Stomach smooth muscle (tissue), 2 donors: Measurements from ENCODE around the gene COPS7A.
"Not testable (repeated sequence)": the region's sequence is repeated elsewhere in the genome, so short reads cannot be mapped to it uniquely, and the experiment has no call there.

Source experiments
- H3K27ac ChIP-seq: one replicate; pipeline ENCODE4 v1.7.0; 2013; ENCODE audit warnings: mild to moderate bottlenecking, low read length, inconsistent platforms
- H3K27me3 ChIP-seq, 2 donors: one replicate each; pipeline ENCODE4 v1.7.0; 2013; ENCODE audit warnings: low read length in 2 of 2; ENCODE audit not compliant: insufficient read depth in 2 of 2, control insufficient read depth in 1 of 2
- H3K36me3 ChIP-seq, 2 donors: one replicate each; pipeline ENCODE4 v1.7.0; 2013; ENCODE audit warnings: low read length in 2 of 2; ENCODE audit not compliant: control insufficient read depth in 2 of 2, insufficient read depth in 2 of 2
- H3K4me1 ChIP-seq: one replicate; pipeline ENCODE4 v1.7.0; 2013; ENCODE audit warnings: low read length; ENCODE audit not compliant: control insufficient read depth, insufficient read depth
- H3K4me3 ChIP-seq, 2 donors: one replicate each; pipeline ENCODE4 v1.7.0; 2013; ENCODE audit warnings: low read length in 2 of 2
- H3K9ac ChIP-seq, 2 donors: one replicate each; pipeline ENCODE4 v1.7.0; 2013; ENCODE audit warnings: low read length in 2 of 2, mild to moderate bottlenecking in 1 of 2
- H3K9me3 ChIP-seq, 2 donors: one replicate each; pipeline ENCODE4 v1.7.0; 2013; ENCODE audit warnings: low read length in 2 of 2; ENCODE audit not compliant: control insufficient read depth in 2 of 2
- donor health status: healthy.
- donor health status: Pancreatic carcinoma.

COPS7A gene

DNA sequence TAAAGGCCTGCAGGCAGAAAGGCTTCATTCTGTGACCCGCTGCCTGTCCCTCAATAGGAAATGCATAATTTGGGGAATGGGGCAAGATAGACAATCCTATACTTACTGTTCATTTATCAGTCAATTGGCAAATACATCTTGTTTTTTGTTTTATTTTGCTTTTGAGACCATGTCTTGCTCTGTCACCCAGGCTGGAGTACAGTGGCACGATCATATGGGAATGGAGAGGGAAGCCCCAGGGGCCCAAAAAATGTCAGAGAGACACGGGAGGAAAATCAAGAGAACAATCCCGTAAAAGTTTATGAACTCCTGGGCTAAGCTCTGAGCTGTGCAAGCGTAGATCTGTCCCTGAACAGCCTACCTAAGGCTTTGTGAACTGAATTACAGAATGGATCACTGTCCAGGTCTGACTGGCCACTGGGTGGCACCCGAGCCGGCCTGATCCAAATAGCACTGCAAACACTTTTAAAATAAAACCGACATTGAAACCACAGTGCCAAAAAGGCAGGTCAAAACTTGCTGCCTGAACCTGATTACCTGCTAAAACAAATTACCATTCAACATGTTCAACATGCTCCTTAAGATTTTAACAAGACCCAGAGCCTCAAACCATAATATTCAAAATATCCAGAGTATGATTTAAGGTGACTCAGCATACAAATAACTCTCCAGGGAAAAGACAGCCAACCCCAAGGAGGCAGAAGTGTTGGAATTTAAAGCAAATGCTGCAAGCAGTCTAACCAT is 11.8 kb downstream of the COPS7A start:
- peak overlapping the region; percentile 5 to 36 for H3K9ac ChIP-seq
- H3K36me3 ChIP-seq: peaks cover 9 to 19% of the 10 kb centered on the region in 2 donors
- no peaks in the 10 kb centered on the region for H3K9me3 ChIP-seq
- no peak overlapping the region for H3K4me3 ChIP-seq
- no peaks in the 10 kb centered on the region for H3K27me3 ChIP-seq
- peaks cover 7% of the 10 kb centered on the region for H3K4me1 ChIP-seq
- H3K27ac ChIP-seq: peak overlapping the region; percentile 49

DNA sequence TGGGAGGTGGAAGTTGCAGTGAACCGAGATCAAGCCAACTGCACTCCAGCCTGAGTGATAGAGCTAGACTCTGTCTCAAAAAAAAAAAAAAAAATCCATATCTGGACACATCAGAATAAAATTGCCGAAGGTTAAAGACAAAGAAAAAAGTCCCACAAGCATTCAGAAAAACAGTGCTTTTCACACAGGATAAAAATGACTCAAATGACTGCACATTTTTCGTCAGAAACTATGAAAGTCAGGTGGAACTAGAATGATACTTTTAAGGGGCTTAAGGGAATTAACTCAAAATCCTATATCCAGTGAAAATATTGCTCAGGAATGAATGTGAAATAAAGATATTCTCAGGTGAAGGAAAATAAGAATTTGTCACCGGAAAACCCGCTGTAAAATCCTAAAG is 12.9 kb downstream of the COPS7A start:
- Histone ChIP-seq H3K4me1 (peaks cover 7% of the 10 kb centered on the region), H3K9me3 (no peaks in the 10 kb centered on the region), H3K27ac (no peak overlapping the region), H3K4me3 (no peak overlapping the region), H3K9ac (no peak overlapping the region), H3K36me3 (peaks cover 0 to 10% of the 10 kb centered on the region in 2 donors), H3K27me3 (no peaks in the 10 kb centered on the region)

DNA sequence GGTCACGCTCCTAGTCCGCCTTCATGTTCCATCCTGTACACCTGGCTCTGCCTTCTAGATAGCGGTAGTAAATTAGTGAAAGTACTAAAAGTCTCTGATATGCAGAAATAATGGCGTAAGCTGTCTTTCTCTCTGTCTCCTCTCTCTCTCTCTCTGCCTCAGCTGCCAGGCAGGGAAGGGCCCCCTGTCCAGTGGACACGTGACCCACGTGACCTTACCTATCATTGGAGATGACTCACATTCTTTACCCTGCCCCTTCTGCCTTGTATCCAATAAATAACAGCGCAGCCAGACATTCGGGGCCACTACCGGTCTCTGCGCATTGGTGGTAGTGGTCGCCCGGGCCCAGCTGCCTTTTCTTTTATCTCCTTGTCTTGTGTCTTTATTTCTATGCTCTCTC is 18.2 kb downstream of the COPS7A start:
- not testable (repeated sequence) for H3K4me1 ChIP-seq, H3K4me3 ChIP-seq, H3K9me3 ChIP-seq, H3K9ac ChIP-seq, H3K27ac ChIP-seq, H3K27me3 ChIP-seq
- peaks cover 8 to 11% of the 10 kb centered on the region in 2 donors for H3K36me3 ChIP-seq

DNA sequence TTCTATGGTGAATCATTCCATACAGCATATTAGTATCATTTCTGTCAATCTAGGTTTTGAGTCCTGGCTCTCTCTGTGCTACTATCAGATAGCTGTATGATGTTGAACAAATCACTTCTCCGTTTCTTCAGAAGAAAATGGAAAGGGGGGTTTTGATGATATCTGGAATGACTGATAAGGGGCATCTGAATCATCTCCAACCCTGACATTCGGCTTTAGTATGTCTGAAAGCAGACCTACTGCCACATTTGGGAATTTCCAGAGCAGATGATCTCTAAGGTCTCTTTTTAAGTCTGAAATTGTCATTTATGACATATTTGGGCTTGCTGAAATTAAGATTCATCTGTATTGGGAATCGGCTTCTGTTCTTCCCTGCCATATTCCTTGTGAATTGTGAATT is 19.0 kb downstream of the COPS7A start:
- Histone ChIP-seq H3K27me3 (no peaks in the 10 kb centered on the region), H3K36me3 (peaks cover 15 to 16% of the 10 kb centered on the region in 2 donors)

DNA sequence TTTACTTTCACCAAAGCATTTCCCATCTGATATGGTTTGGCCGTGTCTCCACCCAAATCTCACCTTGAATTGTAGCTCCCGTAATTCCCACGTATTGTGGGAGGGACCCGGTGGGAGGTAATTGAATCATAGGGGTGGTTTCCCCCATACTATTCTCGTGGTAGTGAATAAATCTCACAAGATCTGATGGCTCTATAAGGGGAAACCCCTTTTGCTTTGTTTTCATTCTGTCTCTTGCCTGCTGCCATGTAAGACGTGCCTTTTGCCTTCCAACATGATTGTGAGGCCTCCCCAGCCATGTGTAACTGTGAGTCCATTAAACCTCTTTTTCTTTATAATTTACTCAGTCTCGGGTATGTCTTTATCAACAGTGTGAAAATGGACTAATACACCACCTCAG is 19.5 kb downstream of the COPS7A start:
- H3K9me3 ChIP-seq, H3K9ac ChIP-seq, H3K27ac ChIP-seq, H3K4me1 ChIP-seq, H3K4me3 ChIP-seq, H3K27me3 ChIP-seq: not testable (repeated sequence)
- H3K36me3 ChIP-seq: peaks cover 20% of the 10 kb centered on the region in 2 donors

More for the DNA sequence above, 19.0 kb downstream of the COPS7A start:
- Histone ChIP-seq H3K9ac (no peak overlapping the region), H3K9me3 (no peaks in the 10 kb centered on the region), H3K4me1 (no peaks in the 10 kb centered on the region), H3K4me3 (no peak overlapping the region), H3K27ac (no peak overlapping the region)

DNA sequence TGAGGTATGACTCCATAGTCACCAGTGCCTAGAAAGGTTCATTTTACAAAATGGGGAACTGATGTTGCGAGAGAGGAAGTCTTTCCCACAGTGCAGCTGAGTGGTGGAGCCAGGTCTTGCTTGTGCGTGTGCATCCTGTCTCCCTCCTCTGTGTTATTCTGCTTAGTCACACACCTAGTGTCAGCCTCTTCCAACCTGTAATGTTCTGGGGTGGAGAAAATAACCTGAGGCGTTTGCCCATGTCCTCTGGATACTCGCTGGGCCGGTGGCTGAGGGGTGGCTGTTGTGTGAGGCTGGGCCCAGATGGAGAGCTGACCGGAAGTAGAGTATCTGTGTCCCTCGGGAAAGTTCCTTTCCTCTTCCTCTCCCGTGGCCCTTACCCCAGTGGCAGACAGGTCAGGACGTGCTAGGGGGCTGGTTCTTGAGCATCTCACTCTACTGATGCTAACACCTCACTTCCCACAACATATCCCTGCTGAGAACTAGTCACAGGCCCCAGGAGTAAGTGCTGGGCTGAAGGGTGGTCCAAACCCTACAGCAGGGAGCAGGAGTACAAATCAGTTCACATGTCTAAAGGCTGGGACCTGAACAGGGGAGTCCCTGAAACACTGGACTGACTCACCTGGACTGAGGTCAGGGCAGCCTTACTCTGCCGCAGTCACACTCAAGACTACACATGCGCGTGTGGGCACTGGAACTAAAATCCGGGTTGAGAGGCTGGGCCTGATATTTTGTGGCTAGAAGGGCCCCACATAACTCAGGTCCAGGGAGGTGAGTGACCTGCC is 22.1 kb downstream of the COPS7A start:
- H3K27ac ChIP-seq: peak overlapping the region; percentile 37
- no peaks in the 10 kb centered on the region for H3K9me3 ChIP-seq
- no peaks in the 10 kb centered on the region for H3K27me3 ChIP-seq
- H3K4me3 ChIP-seq: no peak overlapping the region
- H3K36me3 ChIP-seq: peaks cover 41 to 43% of the 10 kb centered on the region in 2 donors
- peak overlapping the region in 1 of 2 donors; percentile 13 for H3K9ac ChIP-seq
- H3K4me1 ChIP-seq: peaks cover 4% of the 10 kb centered on the region

DNA sequence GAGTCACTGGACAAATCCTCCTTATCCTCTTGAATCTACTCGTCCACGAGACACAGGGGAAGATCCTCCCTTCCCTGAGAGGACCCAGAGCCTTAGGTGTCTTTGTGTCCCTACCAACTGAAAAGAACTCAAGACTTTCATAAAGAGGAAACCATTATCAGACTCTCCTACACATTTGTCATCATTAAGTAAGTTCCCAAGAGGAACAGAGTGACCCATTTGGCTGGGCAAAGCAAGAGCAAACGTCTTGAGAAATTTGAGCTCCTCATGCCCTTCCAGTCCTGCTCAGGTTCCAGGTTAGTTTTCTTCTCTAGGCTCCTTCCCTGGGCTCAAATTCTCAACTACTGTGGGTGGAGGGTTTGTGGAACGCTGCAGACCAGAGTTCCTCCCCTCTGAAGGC is 23.4 kb downstream of the COPS7A start:
- H3K9ac ChIP-seq: no peak overlapping the region
- peaks cover 13% of the 10 kb centered on the region for H3K4me1 ChIP-seq
- no peaks in the 10 kb centered on the region for H3K9me3 ChIP-seq
- H3K27ac ChIP-seq: no peak overlapping the region
- peaks cover 46 to 51% of the 10 kb centered on the region in 2 donors for H3K36me3 ChIP-seq
- H3K4me3 ChIP-seq: no peak overlapping the region
- H3K27me3 ChIP-seq: no peaks in the 10 kb centered on the region

DNA sequence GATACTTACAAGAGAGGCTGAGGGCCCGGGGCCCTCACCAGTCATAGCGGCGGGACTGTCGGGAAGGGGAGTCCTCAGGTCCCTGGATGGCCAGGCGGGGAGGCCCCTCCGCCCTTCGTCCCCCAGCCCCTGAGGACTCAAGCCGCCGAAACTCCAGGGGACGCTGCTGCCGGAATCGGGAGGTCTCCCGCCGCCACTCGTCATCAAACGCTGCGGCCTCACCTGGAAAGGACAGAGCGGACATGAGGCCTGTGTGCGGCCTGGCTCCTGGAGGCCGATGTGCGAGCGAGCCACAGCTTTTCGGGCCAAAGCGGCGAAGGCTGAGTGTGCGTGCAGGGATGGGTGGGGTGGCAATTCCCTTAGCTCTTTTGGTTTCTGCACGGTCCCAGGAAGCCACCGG is 24.9 kb downstream of the COPS7A start:
- Histone ChIP-seq H3K9ac (no peak overlapping the region), H3K36me3 (peaks cover 46 to 51% of the 10 kb centered on the region in 2 donors), H3K27ac (no peak overlapping the region), H3K9me3 (no peaks in the 10 kb centered on the region), H3K27me3 (no peaks in the 10 kb centered on the region), H3K4me1 (peaks cover 22% of the 10 kb centered on the region), H3K4me3 (no peak overlapping the region)

- peaks cover 43 to 51% of the 10 kb centered on the region in 2 donors for H3K36me3 ChIP-seq
- peak overlapping the region in 1 of 2 donors; percentile 42 for H3K9ac ChIP-seq
- H3K4me1 ChIP-seq: peaks cover 25% of the 10 kb centered on the region
- no peaks in the 10 kb centered on the region for H3K27me3 ChIP-seq
- H3K27ac ChIP-seq: no peak overlapping the region
- H3K9me3 ChIP-seq: no peaks in the 10 kb centered on the region
- no peak overlapping the region for H3K4me3 ChIP-seq
These were observed 26.7 kb downstream of the COPS7A start for GRCh38 chr12:6750506-6750905.

DNA sequence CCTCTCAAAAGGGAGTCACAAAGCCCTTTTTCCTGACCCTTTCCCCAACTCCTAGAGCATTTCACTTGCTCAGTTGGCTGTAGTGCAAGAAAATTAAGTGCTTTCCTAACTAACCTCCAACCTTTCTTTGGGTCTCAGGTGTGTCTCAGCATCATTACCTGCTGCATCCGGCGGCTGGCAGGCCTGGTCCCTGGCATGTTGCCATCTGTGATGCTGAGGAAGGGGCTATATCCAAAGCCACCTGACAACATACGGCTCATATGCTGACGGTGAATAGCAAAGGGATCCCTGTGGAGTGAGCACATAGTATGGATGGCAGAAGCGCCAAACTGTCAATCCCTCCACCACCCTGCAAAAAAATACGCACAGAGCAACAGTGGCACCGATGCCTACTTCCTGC is 27.9 kb downstream of the COPS7A start:
- Histone ChIP-seq H3K27me3 (no peaks in the 10 kb centered on the region), H3K9ac (peak overlapping the region; percentile 92 to 99), H3K27ac (peak overlapping the region; percentile 100), H3K36me3 (peaks cover 38 to 46% of the 10 kb centered on the region in 2 donors), H3K4me3 (peak overlapping the region; percentile 75 to 91), H3K4me1 (peaks cover 25% of the 10 kb centered on the region), H3K9me3 (no peaks in the 10 kb centered on the region)
